ENCODE data around the gene ART5.

DNA sequence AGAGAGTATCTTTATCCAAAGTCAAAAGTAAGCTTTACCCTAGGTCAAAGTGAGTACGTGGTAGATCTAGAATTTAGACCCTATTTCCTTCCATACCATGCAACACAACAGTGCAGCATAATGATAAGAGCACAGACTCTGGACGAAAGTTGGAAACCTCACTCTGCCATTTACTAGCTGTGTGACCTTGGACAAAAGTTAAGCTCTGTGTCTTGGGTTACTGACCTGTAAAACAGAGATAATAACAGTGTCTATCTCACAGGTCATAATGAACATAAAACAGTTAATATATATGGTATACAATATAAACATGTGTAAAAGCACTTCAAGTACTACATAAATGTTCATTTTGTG, 43.0 kb upstream of the ART5 start:
- TF ChIP-seq CTCF (IDR thresholded peaks at IDR 0.05 in 8 of 11, conservative IDR thresholded peaks at IDR 0.05 in 3 of 11) (no peak), POLR2AphosphoS5 (IDR thresholded peaks at IDR 0.05) (no peak)
